Mucosa of stomach (tissue), 1 donor: ENCODE results near the gene CAMKK1.

Experiments used
- H3K27me3 ChIP-seq: one replicate; pipeline ENCODE4 v1.7.0; 2013; ENCODE audit warnings: mild to moderate bottlenecking, low read length; ENCODE audit not compliant: control insufficient read depth, insufficient read depth
- H3K36me3 ChIP-seq: one replicate; pipeline ENCODE4 v1.7.0; 2013; ENCODE audit warnings: low read length; ENCODE audit not compliant: control insufficient read depth, insufficient read depth
- H3K4me1 ChIP-seq: one replicate; pipeline ENCODE4 v1.7.0; 2013; ENCODE audit warnings: mild to moderate bottlenecking, low read length; ENCODE audit not compliant: control insufficient read depth, insufficient read depth
- H3K4me3 ChIP-seq: one replicate; pipeline ENCODE4 v1.7.0; 2013; ENCODE audit warnings: low read length
- H3K9ac ChIP-seq: one replicate; pipeline ENCODE4 v1.7.0; 2013; ENCODE audit warnings: mild to moderate bottlenecking, low read length, moderate library complexity
- H3K9me3 ChIP-seq: one replicate; pipeline ENCODE4 v1.7.0; 2013; ENCODE audit warnings: mild to moderate bottlenecking, low read length, moderate library complexity; ENCODE audit not compliant: control insufficient read depth
- donor health status: Pancreatic carcinoma.

CAMKK1 gene

GRCh38 chr17:3891626-3892094 lies 1.2 kb downstream of the CAMKK1 start:
- Histone ChIP-seq H3K9ac (no peak overlapping the region), H3K9me3 (no peaks in the 10 kb centered on the region), H3K27me3 (no peaks in the 10 kb centered on the region), H3K36me3 (no peaks in the 10 kb centered on the region), H3K4me3 (no peak overlapping the region), H3K4me1 (peaks cover 78% of the 10 kb centered on the region)

GRCh38 chr17:3890878-3891219 lies 2.0 kb downstream of the CAMKK1 start:
- Histone ChIP-seq H3K36me3 (no peaks in the 10 kb centered on the region), H3K9ac (peak overlapping the region; percentile 39), H3K4me1 (peaks cover 76% of the 10 kb centered on the region), H3K4me3 (no peak overlapping the region), H3K27me3 (no peaks in the 10 kb centered on the region), H3K9me3 (no peaks in the 10 kb centered on the region)

GRCh38 chr17:3890082-3890877 lies 2.6 kb downstream of the CAMKK1 start:
- peaks cover 74% of the 10 kb centered on the region for H3K4me1 ChIP-seq
- no peaks in the 10 kb centered on the region for H3K9me3 ChIP-seq
- peak overlapping the region; percentile 39 for H3K9ac ChIP-seq
- H3K27me3 ChIP-seq: no peaks in the 10 kb centered on the region
- H3K36me3 ChIP-seq: no peaks in the 10 kb centered on the region
- no peak overlapping the region for H3K4me3 ChIP-seq

- H3K9ac ChIP-seq: peak overlapping the region; percentile 39
- no peak overlapping the region for H3K4me3 ChIP-seq
- H3K36me3 ChIP-seq: no peaks in the 10 kb centered on the region
- peaks cover 66% of the 10 kb centered on the region for H3K4me1 ChIP-seq
- H3K27me3 ChIP-seq: no peaks in the 10 kb centered on the region
- H3K9me3 ChIP-seq: no peaks in the 10 kb centered on the region
Observed at GRCh38 chr17:3889325-3890012, 3.4 kb downstream of the CAMKK1 start.

GRCh38 chr17:3888343-3889171 lies 4.3 kb downstream of the CAMKK1 start:
- peak overlapping the region; percentile 64 for H3K9ac ChIP-seq
- H3K27me3 ChIP-seq: no peaks in the 10 kb centered on the region
- no peak overlapping the region for H3K4me3 ChIP-seq
- H3K36me3 ChIP-seq: no peaks in the 10 kb centered on the region
- no peaks in the 10 kb centered on the region for H3K9me3 ChIP-seq
- H3K4me1 ChIP-seq: peaks cover 57% of the 10 kb centered on the region

GRCh38 chr17:3887804-3888203 lies 5.0 kb downstream of the CAMKK1 start:
- peaks cover 52% of the 10 kb centered on the region for H3K4me1 ChIP-seq

GRCh38 chr17:3887394-3887793 lies 5.5 kb downstream of the CAMKK1 start:
- Histone ChIP-seq H3K4me1 (peaks cover 52% of the 10 kb centered on the region), H3K9me3 (no peaks in the 10 kb centered on the region), H3K4me3 (no peak overlapping the region), H3K36me3 (no peaks in the 10 kb centered on the region), H3K9ac (peak overlapping the region; percentile 64), H3K27me3 (no peaks in the 10 kb centered on the region)

More at GRCh38 chr17:3887804-3888203, 5.0 kb downstream of the CAMKK1 start:
- Histone ChIP-seq H3K4me3 (no peak overlapping the region), H3K36me3 (no peaks in the 10 kb centered on the region), H3K27me3 (no peaks in the 10 kb centered on the region), H3K9me3 (no peaks in the 10 kb centered on the region), H3K9ac (peak overlapping the region; percentile 64)

- Histone ChIP-seq H3K27me3 (no peaks in the 10 kb centered on the region), H3K4me3 (no peak overlapping the region), H3K4me1 (peaks cover 49% of the 10 kb centered on the region), H3K9ac (peak overlapping the region; percentile 64), H3K9me3 (no peaks in the 10 kb centered on the region), H3K36me3 (no peaks in the 10 kb centered on the region)
Observed at GRCh38 chr17:3886776-3887175, 6.1 kb downstream of the CAMKK1 start.

- Histone ChIP-seq H3K36me3 (no peaks in the 10 kb centered on the region), H3K4me3 (no peak overlapping the region), H3K9me3 (no peaks in the 10 kb centered on the region), H3K4me1 (peaks cover 44% of the 10 kb centered on the region), H3K9ac (no peak overlapping the region), H3K27me3 (no peaks in the 10 kb centered on the region)
Observed at GRCh38 chr17:3885970-3886369, 6.9 kb downstream of the CAMKK1 start.

GRCh38 chr17:3885271-3885670 lies 7.6 kb downstream of the CAMKK1 start:
- H3K4me3 ChIP-seq: no peak overlapping the region
- peaks cover 37% of the 10 kb centered on the region for H3K4me1 ChIP-seq
- H3K9me3 ChIP-seq: no peaks in the 10 kb centered on the region
- no peaks in the 10 kb centered on the region for H3K36me3 ChIP-seq
- no peak overlapping the region for H3K9ac ChIP-seq
- no peaks in the 10 kb centered on the region for H3K27me3 ChIP-seq

GRCh38 chr17:3884188-3884587 lies 8.7 kb downstream of the CAMKK1 start:
- no peak overlapping the region for H3K9ac ChIP-seq
- no peak overlapping the region for H3K4me3 ChIP-seq
- no peaks in the 10 kb centered on the region for H3K9me3 ChIP-seq
- peaks cover 27% of the 10 kb centered on the region for H3K4me1 ChIP-seq
- H3K36me3 ChIP-seq: no peaks in the 10 kb centered on the region
- H3K27me3 ChIP-seq: no peaks in the 10 kb centered on the region

GRCh38 chr17:3882276-3882675 lies 10.6 kb downstream of the CAMKK1 start:
- no peak overlapping the region for H3K4me3 ChIP-seq
- no peak overlapping the region for H3K9ac ChIP-seq
- no peaks in the 10 kb centered on the region for H3K36me3 ChIP-seq
- no peaks in the 10 kb centered on the region for H3K9me3 ChIP-seq
- H3K27me3 ChIP-seq: no peaks in the 10 kb centered on the region
- H3K4me1 ChIP-seq: peaks cover 7% of the 10 kb centered on the region
